SW 1271 (cell line): Measurements from ENCODE around the gene EGLN2.
"Not testable (repeated sequence)": the region's sequence is repeated elsewhere in the genome, so short reads cannot be mapped to it uniquely, and the experiment has no call there.

Experiments used
- DNase-seq, 2 experiments: peaks; one replicate each; lab custom pipeline; 2025; lab: John Stamatoyannopoulos, UW

EGLN2 gene

GRCh38 chr19:40798683-40799557 lies at the start of gene EGLN2:
TSS of gene EGLN2 (plus strand) at chr19:40799191. CDS start at chr19:40800573, 1,382 bp downstream.
- peak; percentile 93 to 94 for DNase-seq

- DNase-seq: peak; percentile 92 to 98
These were observed 48.7 kb upstream of the EGLN2 start, which contains the start of gene ACTMAP for GRCh38 chr19:40750058-40750873. TSS of gene ACTMAP (minus strand) at chr19:40750477. CDS start at chr19:40749803, 674 bp downstream.

GRCh38 chr19:40750874-40751537 lies 48.0 kb upstream of the EGLN2 start, which contains the start of gene SNRPA:
TSS of gene SNRPA (plus strand) at chr19:40751203. CDS start at chr19:40751409, 206 bp downstream.
- DNase-seq: peak; percentile 81 to 94

GRCh38 chr19:40752257-40752781 lies 46.7 kb upstream of the EGLN2 start:
- DNase-seq: no peak

GRCh38 chr19:40754611-40755247 lies 44.3 kb upstream of the EGLN2 start:
- DNase-seq: no peak

- DNase-seq: no peak
These were observed 43.8 kb upstream of the EGLN2 start for GRCh38 chr19:40755248-40755624.

- DNase-seq: no peak
These were observed 43.2 kb upstream of the EGLN2 start for GRCh38 chr19:40755791-40756190.

GRCh38 chr19:40756502-40757110 lies 42.4 kb upstream of the EGLN2 start:
- no peak for DNase-seq

- no peak for DNase-seq
These were observed 40.5 kb upstream of the EGLN2 start for GRCh38 chr19:40758491-40758890.

- no peak for DNase-seq
These were observed 39.6 kb upstream of the EGLN2 start for GRCh38 chr19:40759352-40759751.

GRCh38 chr19:40762754-40763470 lies 36.1 kb upstream of the EGLN2 start:
- no peak for DNase-seq

GRCh38 chr19:40763526-40763925 lies 35.5 kb upstream of the EGLN2 start:
- no peak for DNase-seq

- no peak for DNase-seq
These were observed 35.0 kb upstream of the EGLN2 start for GRCh38 chr19:40763963-40764362.

GRCh38 chr19:40766385-40766784 lies 32.6 kb upstream of the EGLN2 start:
- DNase-seq: not testable (repeated sequence)

GRCh38 chr19:40768869-40769268 lies 30.1 kb upstream of the EGLN2 start:
- DNase-seq: no peak

GRCh38 chr19:40771101-40771862 lies 27.7 kb upstream of the EGLN2 start:
- DNase-seq: not testable (repeated sequence)

- peak in 1 of 2 experiments; percentile 8 for DNase-seq
These were observed 23.9 kb upstream of the EGLN2 start, which contains the start of gene MIA for GRCh38 chr19:40774916-40775631. TSS of gene MIA (plus strand) at chr19:40775521. CDS start at chr19:40775543, 22 bp downstream.

GRCh38 chr19:40775632-40776022 lies 23.4 kb upstream of the EGLN2 start:
- DNase-seq: no peak

- no peak for DNase-seq
These were observed 22.6 kb upstream of the EGLN2 start for GRCh38 chr19:40776364-40776763.
